Endodermal cell (in vitro differentiated cells): ENCODE measurements around the gene PIM3. TPM values are rescaled to one million over a fixed set of nuclear protein-coding genes. Genes with fewer than 3 reads are reported as not detected.

ENCODE experiments used
- DNase-seq: peaks from one replicate; pipeline ENCODE4 v3.0.0-alpha.2; 2017
- H3K27ac ChIP-seq: 2 replicates; pipeline ENCODE4 v1.5.1; 2013; ENCODE audit warnings: mild to moderate bottlenecking, low read depth, low read length, moderate library complexity
- H3K27me3 ChIP-seq: 2 replicates; pipeline ENCODE4 v1.6.1; 2013; ENCODE audit warnings: mild to moderate bottlenecking, low read length, moderate library complexity; ENCODE audit not compliant: insufficient read depth, control insufficient read depth, poor library complexity, severe bottlenecking
- H3K36me3 ChIP-seq: 2 replicates; pipeline ENCODE4 v1.7.0; 2013; ENCODE audit warnings: mild to moderate bottlenecking, low read length, moderate library complexity; ENCODE audit not compliant: control insufficient read depth, insufficient read depth
- H3K4me1 ChIP-seq: one replicate; pipeline ENCODE4 v1.7.0; 2013; ENCODE audit warnings: low read length; ENCODE audit not compliant: control insufficient read depth, insufficient read depth
- H3K4me3 ChIP-seq: 2 replicates; pipeline ENCODE4 v1.5.1; 2013; ENCODE audit warnings: mild to moderate bottlenecking, low read length, moderate library complexity
- H3K9ac ChIP-seq: 2 replicates; pipeline ENCODE4 v1.6.1; 2013; ENCODE audit warnings: mild to moderate bottlenecking, low read length, moderate library complexity; ENCODE audit not compliant: poor library complexity, severe bottlenecking; ENCODE audit errors: extremely low read depth
- H3K9me3 ChIP-seq: 2 replicates; pipeline ENCODE4 v1.6.1; 2013; ENCODE audit warnings: mild to moderate bottlenecking, low read length, moderate library complexity; ENCODE audit not compliant: control insufficient read depth
- H3K27ac Mint-ChIP-seq: 2 replicates; pipeline ENCODE4 v1.8.0; 2020; ENCODE audit warnings: mixed read lengths
- H3K27me3 Mint-ChIP-seq: 2 replicates; pipeline ENCODE4 v1.8.0; 2021; ENCODE audit warnings: mild to moderate bottlenecking, mixed read lengths; ENCODE audit not compliant: insufficient read depth
- H3K36me3 Mint-ChIP-seq: 2 replicates; pipeline ENCODE4 v1.8.0; 2020; ENCODE audit warnings: low read depth, mixed read lengths
- H3K4me1 Mint-ChIP-seq: 2 replicates; pipeline ENCODE4 v1.8.0; 2020; ENCODE audit warnings: mixed read lengths
- H3K4me3 Mint-ChIP-seq: 2 replicates; pipeline ENCODE4 v1.8.0; 2020; ENCODE audit warnings: mild to moderate bottlenecking, moderate library complexity, mixed read lengths
- H3K9me3 Mint-ChIP-seq: 2 replicates; pipeline ENCODE4 v1.8.0; 2020; ENCODE audit warnings: mild to moderate bottlenecking, mixed read lengths
- CTCF ChIP-seq: fragments of 200-600 bp; sonication (generic); conservative IDR thresholded peaks from 2 replicates; pipeline ENCODE4 v1.5.0; 2021; ENCODE audit warnings: antibody characterized with exemption, mild to moderate bottlenecking
- WGBS, 2 experiments: methylation state at CpG; one replicate each; pipeline versions ENCODE4 v1.1.5 to v1.1.7; 2013; ENCODE audit warnings: missing lambda C conversion rate in 2 of 2, mixed read lengths in 1 of 2; ENCODE audit not compliant: insufficient coverage in 1 of 2, insufficient read length in 1 of 2; 5-methylcytosine and 5-hydroxymethylcytosine counted together
- total RNA-seq, 2 donors: library from RNA; stranded (reverse); fragmentation: NEBNext Ultra II Directional in 1 of 2; extraction: Animal tissue kit (Norgen Biotek cat#: 25700) in 1 of 2; gene quantifications; 2 replicates in 1 of 2; 3 replicates in 1 of 2; pipeline ENCODE4 v1.2.1, GENCODE V29; 2021

Gene PIM3
- total RNA-seq, 2 donors from 2014 or later, result 31.5 to 36.6 TPM

- no peaks in the 10 kb centered on the region for H3K4me1 Mint-ChIP-seq
- no peak overlapping the region for H3K4me3 ChIP-seq
- no peaks in the 10 kb centered on the region for H3K36me3 ChIP-seq
- no peak overlapping the region for H3K4me3 Mint-ChIP-seq
- no peak overlapping the region for H3K9ac ChIP-seq
- WGBS, 2 experiments, result 76 to 80% methylated on average over 3 to 11 of the region's 11 CpGs
- H3K9me3 Mint-ChIP-seq, result peaks cover 32% of the 10 kb centered on the region
- no peak for DNase-seq
- H3K27ac Mint-ChIP-seq, result no peak overlapping the region
- H3K36me3 Mint-ChIP-seq, result no peaks in the 10 kb centered on the region
- H3K27ac ChIP-seq, result no peak overlapping the region
- H3K27me3 Mint-ChIP-seq, result peaks cover 20% of the 10 kb centered on the region
- H3K4me1 ChIP-seq, result no peaks in the 10 kb centered on the region
- no peak for TF ChIP-seq CTCF
- H3K27me3 ChIP-seq, result no peaks in the 10 kb centered on the region
- H3K9me3 ChIP-seq, result peaks cover 11% of the 10 kb centered on the region
Measured at GRCh38 chr22:49993649-49994360, 33.2 kb downstream of the PIM3 start.

- H3K4me1 ChIP-seq, result no peaks in the 10 kb centered on the region
- Mint-ChIP-seq H3K9me3 (peaks cover 25% of the 10 kb centered on the region), H3K36me3 (no peaks in the 10 kb centered on the region), H3K27me3 (peaks cover 21% of the 10 kb centered on the region), H3K4me3 (no peak overlapping the region), H3K27ac (no peak overlapping the region), H3K4me1 (no peaks in the 10 kb centered on the region)
- no peak for DNase-seq
- H3K27me3 ChIP-seq, result no peaks in the 10 kb centered on the region
- no peak overlapping the region for H3K27ac ChIP-seq
- H3K4me3 ChIP-seq, result no peak overlapping the region
- H3K9me3 ChIP-seq, result peaks cover 10% of the 10 kb centered on the region
- H3K36me3 ChIP-seq, result no peaks in the 10 kb centered on the region
- TF ChIP-seq CTCF, result no peak
- 90 to 93% methylated on average over 15 to 21 of the region's 21 CpGs for WGBS, 2 experiments
- H3K9ac ChIP-seq, result no peak overlapping the region
Measured at GRCh38 chr22:49994361-49995040, 33.9 kb downstream of the PIM3 start.

GRCh38 chr22:49995041-49995360, 34.4 kb downstream of the PIM3 start:
- Histone ChIP-seq H3K36me3 (no peaks in the 10 kb centered on the region), H3K27me3 (peaks cover 3% of the 10 kb centered on the region), H3K9me3 (peaks cover 10% of the 10 kb centered on the region), H3K4me3 (no peak overlapping the region), H3K27ac (no peak overlapping the region), H3K4me1 (no peaks in the 10 kb centered on the region), H3K9ac (no peak overlapping the region)
- H3K27ac Mint-ChIP-seq, result no peak overlapping the region
- peaks cover 20% of the 10 kb centered on the region for H3K9me3 Mint-ChIP-seq
- H3K4me1 Mint-ChIP-seq, result no peaks in the 10 kb centered on the region
- DNase-seq, result no peak
- no peak overlapping the region for H3K4me3 Mint-ChIP-seq
- no peaks in the 10 kb centered on the region for H3K36me3 Mint-ChIP-seq
- H3K27me3 Mint-ChIP-seq, result peaks cover 24% of the 10 kb centered on the region
- TF ChIP-seq CTCF, result no peak
- WGBS, 2 experiments, result 77 to 87% methylated on average over 2 to 3 of the region's 3 CpGs
